Neutrophil (primary cell): ENCODE results near the gene MAPK4.
"Not testable (repeated sequence)": the region's sequence is repeated elsewhere in the genome, so short reads cannot be mapped to it uniquely, and the experiment has no call there.

Experiments
- H3K27ac ChIP-seq: fragments of 200-600 bp; sonication (generic); 2 replicates; pipeline ENCODE4 v1.5.1; 2016; ENCODE audit warnings: mild to moderate bottlenecking, moderate library complexity
- H3K27me3 ChIP-seq: fragments of 200-600 bp; sonication (generic); 2 replicates; pipeline ENCODE4 v1.6.0; 2016; ENCODE audit warnings: mild to moderate bottlenecking
- H3K36me3 ChIP-seq: fragments of 200-600 bp; sonication (generic); 2 replicates; pipeline ENCODE4 v1.5.1; 2017
- H3K4me1 ChIP-seq, 2 experiments: fragments of 200-600 bp in 1 of 2; sonication (generic) in 1 of 2; 1 replicate in 1 of 2; 2 replicates in 1 of 2; pipeline versions ENCODE4 v1.5.1 to v1.6.1; 2013 to 2016; ENCODE audit warnings: low read depth in 1 of 2, low read length in 1 of 2, mild to moderate bottlenecking in 1 of 2, moderate library complexity in 1 of 2; ENCODE audit not compliant: control insufficient read depth in 1 of 2, insufficient read depth in 1 of 2
- H3K4me3 ChIP-seq, 2 experiments: fragments of 200-600 bp in 1 of 2; sonication (generic) in 1 of 2; 1 replicate in 1 of 2; 2 replicates in 1 of 2; pipeline ENCODE4 v1.5.1; 2013 to 2016; ENCODE audit warnings: low read depth in 1 of 2, low read length in 1 of 2, mild to moderate bottlenecking in 1 of 2, moderate library complexity in 1 of 2
- H3K9me3 ChIP-seq: fragments of 200-600 bp; sonication (generic); 2 replicates; pipeline ENCODE4 v1.5.1; 2016
- TF ChIP-seq, protein P1 (sequence below): fragments of 200-600 bp; sonication (generic); IDR thresholded peaks from 2 replicates; pipeline ENCODE4 v1.5.1; 2016; ENCODE audit warnings: antibody characterized with exemption

Gene MAPK4

GRCh38 chr18:50571606-50572005 lies 11.7 kb downstream of the MAPK4 start:
- Histone ChIP-seq H3K4me1 (no peaks in the 10 kb centered on the region), H3K9me3 (no peaks in the 10 kb centered on the region), H3K27me3 (peaks cover 27% of the 10 kb centered on the region), H3K4me3 (no peak overlapping the region), H3K36me3 (no peaks in the 10 kb centered on the region), H3K27ac (no peak overlapping the region)
- TF ChIP-seq, protein P1, sequence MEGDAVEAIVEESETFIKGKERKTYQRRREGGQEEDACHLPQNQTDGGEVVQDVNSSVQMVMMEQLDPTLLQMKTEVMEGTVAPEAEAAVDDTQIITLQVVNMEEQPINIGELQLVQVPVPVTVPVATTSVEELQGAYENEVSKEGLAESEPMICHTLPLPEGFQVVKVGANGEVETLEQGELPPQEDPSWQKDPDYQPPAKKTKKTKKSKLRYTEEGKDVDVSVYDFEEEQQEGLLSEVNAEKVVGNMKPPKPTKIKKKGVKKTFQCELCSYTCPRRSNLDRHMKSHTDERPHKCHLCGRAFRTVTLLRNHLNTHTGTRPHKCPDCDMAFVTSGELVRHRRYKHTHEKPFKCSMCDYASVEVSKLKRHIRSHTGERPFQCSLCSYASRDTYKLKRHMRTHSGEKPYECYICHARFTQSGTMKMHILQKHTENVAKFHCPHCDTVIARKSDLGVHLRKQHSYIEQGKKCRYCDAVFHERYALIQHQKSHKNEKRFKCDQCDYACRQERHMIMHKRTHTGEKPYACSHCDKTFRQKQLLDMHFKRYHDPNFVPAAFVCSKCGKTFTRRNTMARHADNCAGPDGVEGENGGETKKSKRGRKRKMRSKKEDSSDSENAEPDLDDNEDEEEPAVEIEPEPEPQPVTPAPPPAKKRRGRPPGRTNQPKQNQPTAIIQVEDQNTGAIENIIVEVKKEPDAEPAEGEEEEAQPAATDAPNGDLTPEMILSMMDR, result no peak

- H3K4me3 ChIP-seq, result not testable (repeated sequence)
Observed at GRCh38 chr18:50573196-50573595, 13.3 kb downstream of the MAPK4 start.

DNA sequence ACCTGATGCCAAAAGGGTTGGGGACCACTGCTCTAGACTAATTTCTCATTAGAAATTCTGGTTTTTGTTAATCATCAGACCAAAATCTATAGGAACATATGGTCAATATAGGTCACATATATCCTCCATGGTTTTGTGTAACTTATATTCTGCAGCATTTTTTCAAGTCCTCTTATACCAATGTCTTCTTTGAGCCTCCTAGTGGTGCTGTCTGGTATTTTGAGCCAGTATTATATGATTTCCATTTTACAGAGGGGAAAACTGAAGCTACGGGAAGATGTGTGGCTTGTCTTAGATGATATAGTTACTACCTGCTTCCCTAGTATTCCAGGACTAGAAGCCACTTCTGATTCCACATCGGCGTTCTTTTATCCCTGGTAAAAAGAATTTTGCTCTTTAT lies 13.8 kb downstream of the MAPK4 start:
- TF ChIP-seq, protein P1, result no peak
- Histone ChIP-seq H3K4me1 (no peaks in the 10 kb centered on the region), H3K27ac (no peak overlapping the region), H3K9me3 (no peaks in the 10 kb centered on the region), H3K36me3 (no peaks in the 10 kb centered on the region), H3K27me3 (peaks cover 22% of the 10 kb centered on the region), H3K4me3 (no peak overlapping the region)

More at GRCh38 chr18:50573196-50573595, 13.3 kb downstream of the MAPK4 start:
- H3K9me3 ChIP-seq, H3K36me3 ChIP-seq, H3K27ac ChIP-seq, H3K4me1 ChIP-seq: not testable (repeated sequence)
- H3K27me3 ChIP-seq, result peaks cover 22% of the 10 kb centered on the region

DNA sequence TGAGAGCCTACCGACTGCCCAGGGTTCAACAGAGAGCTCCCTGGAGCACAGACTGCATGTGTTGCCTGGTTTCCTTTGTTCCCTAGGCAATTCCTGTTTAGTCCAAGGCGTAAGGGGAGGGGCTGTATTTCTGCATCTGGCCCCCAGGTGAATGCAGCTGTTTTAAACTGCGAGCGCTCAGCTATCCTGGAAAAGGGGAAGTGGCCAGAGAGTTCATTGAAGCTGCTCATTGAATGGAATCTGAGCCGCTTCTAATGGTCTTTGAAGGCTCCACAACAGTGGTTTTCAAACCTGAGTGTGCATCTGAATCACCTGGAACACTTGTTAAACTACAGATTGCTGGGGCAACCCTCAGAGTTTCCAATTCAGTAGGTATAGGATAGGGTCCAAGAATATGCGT lies 18.1 kb downstream of the MAPK4 start:
- TF ChIP-seq, protein P1, result no peak
- no peaks in the 10 kb centered on the region for H3K4me1 ChIP-seq
- peaks cover 10% of the 10 kb centered on the region for H3K27me3 ChIP-seq
- no peaks in the 10 kb centered on the region for H3K9me3 ChIP-seq
- no peaks in the 10 kb centered on the region for H3K36me3 ChIP-seq
- no peak overlapping the region for H3K27ac ChIP-seq
- H3K4me3 ChIP-seq, result no peak overlapping the region

GRCh38 chr18:50578651-50579050 lies 18.8 kb downstream of the MAPK4 start:
- H3K4me3 ChIP-seq, result no peak overlapping the region
- TF ChIP-seq, protein P1, result no peak
- no peaks in the 10 kb centered on the region for H3K36me3 ChIP-seq
- H3K27me3 ChIP-seq, result peaks cover 5% of the 10 kb centered on the region
- no peaks in the 10 kb centered on the region for H3K4me1 ChIP-seq
- no peaks in the 10 kb centered on the region for H3K9me3 ChIP-seq
- H3K27ac ChIP-seq, result no peak overlapping the region

GRCh38 chr18:50579061-50579774 lies 19.3 kb downstream of the MAPK4 start:
- Histone ChIP-seq H3K9me3 (no peaks in the 10 kb centered on the region), H3K27ac (no peak overlapping the region), H3K36me3 (no peaks in the 10 kb centered on the region), H3K4me1 (no peaks in the 10 kb centered on the region), H3K27me3 (peaks cover 4% of the 10 kb centered on the region), H3K4me3 (no peak overlapping the region)
- TF ChIP-seq, protein P1, result no peak
